HG03521 (cell line): ENCODE data around the gene SYNE2.
"Not testable (repeated sequence)": the region's sequence is repeated elsewhere in the genome, so short reads cannot be mapped to it uniquely, and the experiment has no call there.

Experiments used
- ATAC-seq: cut with Tn5 transposase; IDR thresholded peaks from one replicate; pipeline ENCODE4 v1.9.1; 2021; ENCODE audit warnings: mild to moderate bottlenecking, moderate library complexity; ENCODE audit not compliant: unreplicated experiment

Gene SYNE2

GRCh38 chr14:64012720-64013119 lies 159.9 kb downstream of the SYNE2 start:
- no peak for ATAC-seq

GRCh38 chr14:64025479-64025878 lies 172.7 kb downstream of the SYNE2 start:
- no peak for ATAC-seq

- ATAC-seq: no peak
Measured at GRCh38 chr14:64026600-64026999, 173.8 kb downstream of the SYNE2 start.

- no peak for ATAC-seq
Measured at GRCh38 chr14:64035143-64035542, 182.3 kb downstream of the SYNE2 start.

GRCh38 chr14:64037869-64038745 lies 185.3 kb downstream of the SYNE2 start:
- not testable (repeated sequence) for ATAC-seq

- ATAC-seq: no peak
Measured at GRCh38 chr14:64038841-64039542, 186.2 kb downstream of the SYNE2 start.

- ATAC-seq: no peak
Measured at GRCh38 chr14:64040044-64040443, 187.2 kb downstream of the SYNE2 start.

GRCh38 chr14:64043296-64043695 lies 190.5 kb downstream of the SYNE2 start:
- not testable (repeated sequence) for ATAC-seq

GRCh38 chr14:64045091-64045490 lies 192.3 kb downstream of the SYNE2 start:
- no peak for ATAC-seq

GRCh38 chr14:64049616-64050381 lies 197.0 kb downstream of the SYNE2 start:
- no peak for ATAC-seq

GRCh38 chr14:64053694-64054669 lies 201.2 kb downstream of the SYNE2 start:
- ATAC-seq: no peak

GRCh38 chr14:64059454-64060198 lies 206.8 kb downstream of the SYNE2 start:
- no peak for ATAC-seq

GRCh38 chr14:64060199-64060545 lies 207.4 kb downstream of the SYNE2 start:
- no peak for ATAC-seq

GRCh38 chr14:64060648-64061096 lies 207.9 kb downstream of the SYNE2 start:
- no peak for ATAC-seq

- ATAC-seq: no peak
Measured at GRCh38 chr14:64061115-64061514, 208.3 kb downstream of the SYNE2 start.

- ATAC-seq: no peak
Measured at GRCh38 chr14:64061706-64062105, 208.9 kb downstream of the SYNE2 start.

- no peak for ATAC-seq
Measured at GRCh38 chr14:64062381-64063115, 209.7 kb downstream of the SYNE2 start.

- no peak for ATAC-seq
Measured at GRCh38 chr14:64064447-64064846, 211.6 kb downstream of the SYNE2 start.
